NCI-H2171 (cell line): ENCODE data around the gene MS4A4E.
A peak's percentile ranks its signal among the peaks of the same experiment; 100 is the strongest.
"Not testable (repeated sequence)": the region's sequence is repeated elsewhere in the genome, so short reads cannot be mapped to it uniquely, and the experiment has no call there.

Source experiments
- DNase-seq: peaks from one replicate; lab custom pipeline; 2025; lab: John Stamatoyannopoulos, UW

Gene MS4A4E

DNA sequence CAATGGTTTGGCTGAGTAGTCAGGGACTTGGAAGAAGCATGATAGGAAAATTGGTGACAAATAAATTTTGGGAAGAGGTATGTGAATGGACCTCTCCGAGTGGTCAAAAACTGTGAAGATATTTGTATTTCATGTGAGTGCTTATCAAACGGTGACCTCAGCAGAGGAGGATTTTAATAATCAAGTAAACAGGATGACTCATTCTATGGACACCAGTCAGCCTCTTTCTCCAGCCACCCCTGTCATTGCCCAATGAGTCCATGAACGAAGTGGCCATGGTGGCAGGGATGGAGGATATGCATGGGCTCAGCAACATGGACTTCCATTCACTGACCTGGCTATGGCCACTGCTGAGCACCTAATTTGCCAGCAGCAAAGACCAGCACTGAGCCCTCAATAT, 21.2 kb downstream of the MS4A4E start:
- no peak for DNase-seq

- DNase-seq: no peak
Measured at GRCh38 chr11:60221181-60221580, 21.8 kb downstream of the MS4A4E start.

DNA sequence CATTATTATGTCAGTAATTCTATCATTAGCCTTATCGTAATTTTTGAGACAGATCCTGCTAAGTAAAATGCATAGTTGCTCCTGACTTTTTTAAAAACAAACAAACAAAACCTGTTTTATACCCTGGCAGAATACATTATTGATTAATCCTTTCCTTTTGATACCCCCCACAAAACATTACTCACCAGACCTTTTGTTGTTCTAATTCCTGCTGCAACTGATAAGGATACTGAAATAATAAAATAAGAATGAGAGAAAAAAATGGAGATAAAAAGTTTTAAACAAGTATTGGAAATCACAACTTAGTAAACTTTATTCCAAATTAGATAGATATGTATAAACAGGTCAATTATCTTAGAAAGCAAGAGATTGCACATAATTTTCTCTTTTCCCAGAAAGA, 28.6 kb downstream of the MS4A4E start:
- DNase-seq: no peak

GRCh38 chr11:60211206-60211605, 31.7 kb downstream of the MS4A4E start:
- DNase-seq: no peak

GRCh38 chr11:60209977-60210376, 33.0 kb downstream of the MS4A4E start:
- DNase-seq: no peak

DNA sequence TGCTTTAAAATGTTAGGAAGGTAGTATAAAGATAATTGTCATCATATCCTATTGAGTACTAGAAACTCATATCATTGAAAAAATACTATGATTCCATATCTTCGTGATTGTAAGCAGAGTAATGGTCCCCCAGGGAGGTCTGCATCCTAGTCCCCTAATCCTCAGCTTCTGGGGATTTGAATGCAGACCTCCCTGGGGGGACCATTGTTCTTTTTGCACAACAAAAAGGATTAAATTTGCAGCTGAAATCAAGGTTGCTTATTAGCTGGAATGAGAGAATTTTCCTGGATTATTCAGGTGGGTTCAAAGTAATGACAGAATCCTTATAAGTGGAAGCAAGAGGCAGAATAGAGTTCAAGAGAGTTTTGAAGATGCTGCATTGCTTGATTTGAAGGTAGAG, 34.0 kb downstream of the MS4A4E start:
- no peak for DNase-seq

DNA sequence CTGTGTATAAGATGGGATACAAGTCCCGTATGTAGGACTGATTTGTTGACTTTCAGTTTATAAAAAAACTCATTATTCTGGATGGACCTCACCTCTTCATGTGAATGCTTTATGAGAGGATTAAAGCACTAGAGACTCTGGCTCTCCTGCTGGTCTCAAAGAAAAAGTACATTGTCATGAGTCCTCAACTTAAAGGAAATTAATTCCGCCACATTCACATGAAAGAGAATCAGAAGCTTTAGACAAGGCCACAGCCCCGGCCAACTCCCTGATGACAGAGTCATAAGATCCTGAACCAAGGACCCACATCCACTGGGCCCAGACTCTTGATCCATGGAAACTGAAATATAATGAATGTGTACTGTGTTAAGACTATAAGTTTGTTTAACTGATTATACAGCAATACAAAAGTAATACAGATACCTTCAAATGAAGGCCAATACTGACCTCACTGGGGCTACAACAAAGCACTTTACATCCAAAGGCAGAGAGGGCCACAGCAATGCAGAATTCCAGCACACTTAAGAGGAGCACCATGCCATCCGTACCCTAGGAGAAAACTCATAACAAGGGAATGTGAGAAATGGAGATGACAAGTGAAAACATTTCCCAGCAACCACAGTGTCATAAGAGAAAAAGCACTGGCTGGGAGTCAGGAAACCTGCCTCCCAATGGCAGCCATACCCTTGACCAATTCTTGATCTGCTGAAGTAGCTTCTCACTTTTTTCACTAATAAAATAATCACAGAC, 34.6 kb downstream of the MS4A4E start:
- DNase-seq: no peak

- DNase-seq: no peak
Measured at GRCh38 chr11:60206616-60207015, 36.3 kb downstream of the MS4A4E start.

DNA sequence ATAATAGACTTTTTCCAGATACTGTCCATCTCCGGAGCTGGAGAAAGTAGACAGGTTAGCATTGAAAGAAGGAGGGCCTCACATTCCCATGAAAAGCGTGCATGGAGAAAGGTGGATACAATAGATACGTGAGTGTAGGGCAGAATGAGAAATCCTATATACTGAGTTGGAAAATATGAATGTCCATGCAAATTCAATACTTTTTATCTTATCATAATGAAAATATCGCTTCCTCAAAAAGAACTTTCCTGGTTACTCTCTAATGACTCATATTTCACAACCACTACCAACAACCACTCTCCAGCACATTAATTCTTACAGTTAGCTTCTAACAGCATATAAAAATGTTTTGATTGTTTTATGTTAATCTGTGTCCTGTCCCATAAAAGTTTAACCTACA, 38.0 kb downstream of the MS4A4E start:
- no peak for DNase-seq

DNA sequence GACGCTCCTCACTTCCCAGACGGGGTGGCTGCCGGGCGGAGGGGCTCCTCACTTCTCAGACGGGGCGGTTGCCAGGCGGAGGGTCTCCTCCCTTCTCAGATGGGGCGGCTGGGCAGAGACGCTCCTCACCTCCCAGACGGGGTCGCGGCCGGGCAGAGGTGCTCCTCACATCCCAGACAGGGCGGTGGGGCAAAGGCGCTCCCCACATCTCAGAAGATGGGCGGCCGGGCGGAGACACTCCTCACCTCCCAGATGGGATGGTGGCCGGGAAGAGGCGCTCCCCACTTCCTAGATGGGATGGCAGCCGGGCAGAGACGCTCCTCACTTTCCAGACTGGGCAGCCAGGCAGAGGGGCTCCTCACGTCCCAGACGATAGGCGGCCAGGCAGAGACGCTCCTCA, 41.6 kb downstream of the MS4A4E start:
- DNase-seq: not testable (repeated sequence)

GRCh38 chr11:60197442-60197841, 45.5 kb downstream of the MS4A4E start:
- no peak for DNase-seq

GRCh38 chr11:60195923-60196368, 47.0 kb downstream of the MS4A4E start:
- no peak for DNase-seq

- no peak for DNase-seq
Measured at GRCh38 chr11:60194511-60194910, 48.4 kb downstream of the MS4A4E start.

DNA sequence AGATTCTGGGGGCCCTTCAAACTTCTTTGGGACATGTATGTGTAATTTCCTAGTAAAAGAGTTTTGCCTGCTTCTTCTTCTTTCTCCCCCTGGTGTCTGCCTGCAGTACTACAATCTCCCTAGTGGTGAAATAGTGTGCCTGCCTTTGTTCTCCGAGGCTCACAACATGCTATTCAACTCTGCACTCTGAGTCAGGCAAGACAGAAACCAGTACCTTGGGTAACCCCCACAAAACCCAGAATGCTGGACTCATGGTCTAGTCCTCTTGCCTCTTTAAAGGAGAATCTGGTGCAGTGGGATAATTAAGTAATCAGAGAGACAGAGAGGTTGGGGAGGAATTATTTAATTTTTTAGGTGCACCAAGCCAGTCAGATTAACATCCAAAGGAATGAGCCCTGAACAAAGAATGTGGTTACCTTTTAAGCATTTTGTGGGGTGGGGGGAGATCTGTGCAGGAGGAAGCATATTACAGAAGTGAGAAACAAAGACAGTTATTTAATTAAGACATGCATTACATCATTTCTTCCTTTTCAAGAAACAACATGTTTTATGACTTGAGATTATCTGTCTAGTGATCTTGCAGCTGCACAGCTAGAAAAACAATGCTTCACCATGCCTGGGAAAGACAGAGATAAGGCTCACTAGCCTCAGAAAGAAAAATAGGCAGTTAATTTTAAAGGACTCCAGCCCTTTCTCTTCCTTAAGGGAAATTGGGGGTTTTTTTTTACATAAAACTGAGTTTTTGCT, 49.1 kb downstream of the MS4A4E start:
- DNase-seq: peak; percentile 20

GRCh38 chr11:60192564-60192963, 50.4 kb downstream of the MS4A4E start:
- DNase-seq: not testable (repeated sequence)

DNA sequence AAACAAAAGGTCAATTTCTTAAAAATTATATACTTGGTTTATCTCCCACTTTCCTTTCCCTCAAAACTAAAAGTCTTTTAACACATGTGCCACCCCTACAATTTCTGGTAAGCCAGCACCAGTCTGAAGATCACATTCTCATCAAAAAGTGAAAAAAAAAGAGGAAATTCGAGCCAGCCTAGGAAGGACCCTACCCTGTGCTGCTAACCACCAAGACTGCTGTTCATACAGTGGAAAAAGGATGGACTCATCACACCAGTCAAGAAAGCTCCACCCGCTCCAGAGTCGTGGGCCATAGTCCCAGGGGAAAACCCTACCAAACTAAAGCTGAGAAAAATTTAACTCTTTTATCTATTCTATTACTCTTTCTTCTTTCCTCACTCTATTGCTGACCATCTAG, 54.5 kb downstream of the MS4A4E start:
- DNase-seq: not testable (repeated sequence)

GRCh38 chr11:60186128-60186527, 56.8 kb downstream of the MS4A4E start:
- DNase-seq: not testable (repeated sequence)

- DNase-seq: not testable (repeated sequence)
Measured at GRCh38 chr11:60185512-60185827, 57.5 kb downstream of the MS4A4E start.

GRCh38 chr11:60184824-60185511, 58.0 kb downstream of the MS4A4E start:
- no peak for DNase-seq

GRCh38 chr11:60183591-60184205, 59.2 kb downstream of the MS4A4E start:
- no peak for DNase-seq

DNA sequence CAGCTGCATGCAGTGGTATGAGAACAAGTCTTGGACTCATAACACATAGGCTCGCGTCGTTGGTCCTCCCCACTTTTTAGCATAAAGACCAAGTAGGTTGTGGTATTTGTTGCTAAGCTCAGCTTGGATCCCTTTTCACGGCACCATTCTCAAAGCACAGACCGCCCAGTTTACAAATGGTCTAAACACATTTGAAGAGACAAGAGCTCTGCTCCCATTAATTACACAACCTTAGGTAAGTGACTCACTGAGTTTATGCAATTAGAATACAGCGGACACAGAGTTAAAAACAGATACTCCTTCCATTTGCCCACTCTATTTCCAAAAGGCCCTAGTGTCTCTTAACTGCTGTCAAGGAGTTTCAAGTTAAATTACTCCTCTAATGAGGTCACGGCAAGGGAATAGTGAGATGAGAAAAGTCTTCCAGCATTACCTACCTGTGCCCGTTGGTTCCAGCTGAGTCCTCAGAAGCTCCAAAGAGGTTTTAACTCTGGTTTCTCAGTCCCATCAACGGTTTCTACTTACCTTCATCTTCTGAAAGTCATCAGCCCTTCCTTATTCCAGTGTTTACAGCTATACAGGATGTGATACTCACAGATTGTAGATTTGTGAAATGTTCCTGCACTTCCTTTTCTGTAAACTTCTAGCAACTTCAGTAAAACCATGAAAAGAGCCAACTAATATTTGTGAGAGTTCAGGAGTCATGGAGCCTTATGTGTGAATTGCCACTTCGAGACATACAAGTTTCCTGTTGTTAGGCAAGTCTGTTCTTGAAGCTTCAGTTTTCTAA, 60.2 kb downstream of the MS4A4E start, which contains the start of gene MS4A6A:
MS4A6A (minus strand) TSS at position 543 of the 790 bp plus-strand sequence. CDS start 1,356 bp downstream, outside the sequence.
- no peak for DNase-seq

- DNase-seq: no peak
Measured at GRCh38 chr11:60175860-60176275, 67.1 kb downstream of the MS4A4E start.
